Lower leg skin (tissue), 3 donors: ENCODE results near the gene ATP6V0D1.

ENCODE experiments used
- CTCF ChIP-seq, 3 donors: fragments of 450-650 bp; IDR thresholded peaks; one replicate each; pipeline ENCODE4 v1.5.1; 2016; ENCODE audit warnings: antibody characterized with exemption in 3 of 3, mild to moderate bottlenecking in 3 of 3, moderate library complexity in 2 of 3
- POLR2A ChIP-seq, 2 donors: fragments of 450-650 bp; IDR thresholded peaks; one replicate each; pipeline ENCODE4 v1.6.1; 2016 to 2017; ENCODE audit warnings: antibody characterized with exemption in 2 of 2, mild to moderate bottlenecking in 1 of 2, moderate library complexity in 1 of 2

GRCh38 chr16:67389911-67390815, 90.8 kb downstream of the ATP6V0D1 start:
- TF ChIP-seq CTCF (IDR thresholded peaks at IDR 0.05): no peak
- TF ChIP-seq POLR2A (IDR thresholded peaks at IDR 0.05): no peak
